Astrocyte of the cerebellum (primary cell): ENCODE results near the gene CFAP20.

ENCODE experiments used
- DNase-seq: peaks from one replicate; pipeline ENCODE4 v3.0.0-alpha.2; 2011; ENCODE audit warnings: low read depth
- H3K4me3 ChIP-seq: 2 replicates; pipeline ENCODE4 v1.5.1; 2011; ENCODE audit warnings: mild to moderate bottlenecking, low read depth, low read length, moderate library complexity
- CTCF ChIP-seq: IDR thresholded peaks from 2 replicates; pipeline ENCODE4 v1.5.1; 2012; ENCODE audit warnings: low read length, low read depth, moderate library complexity, mild to moderate bottlenecking; ENCODE audit errors: missing control alignments
- in situ Hi-C: cut with HindIII; loops from 2 replicates; pipeline ENCODE4 v1.10.0; 2017; ENCODE audit warnings: low sequenced_read_pairs

The CFAP20 gene

GRCh38 chr16:58125781-58126335 lies 3.3 kb downstream of the CFAP20 start:
- no peak for TF ChIP-seq CTCF
- in situ Hi-C loops: no loop called here
- H3K4me3 ChIP-seq: no peak overlapping the region
- DNase-seq: no peak

- in situ Hi-C loops: no loop called here
- no peak overlapping the region for H3K4me3 ChIP-seq
- no peak for TF ChIP-seq CTCF
- DNase-seq: no peak
Observed at GRCh38 chr16:58125041-58125440, 4.1 kb downstream of the CFAP20 start.

GRCh38 chr16:58124601-58124915 lies 4.6 kb downstream of the CFAP20 start:
- no peak overlapping the region for H3K4me3 ChIP-seq

GRCh38 chr16:58123896-58124600 lies 5.1 kb downstream of the CFAP20 start:
- in situ Hi-C loops: loop anchor here (5.0 kb wide), 1 partner anchor 92 kb away; no protein-coding TSS in a partner anchor

More at GRCh38 chr16:58124601-58124915, 4.6 kb downstream of the CFAP20 start:
- TF ChIP-seq CTCF: no peak
- in situ Hi-C loops: loop anchor here (5.0 kb wide), 1 partner anchor 92 kb away; no protein-coding TSS in a partner anchor
- no peak for DNase-seq

GRCh38 chr16:58121132-58121531 lies 8.0 kb downstream of the CFAP20 start:
- TF ChIP-seq CTCF: no peak
- no peak for DNase-seq
- in situ Hi-C loops: loop anchor here (5.0 kb wide), 1 partner anchor 89 kb away; no protein-coding TSS in a partner anchor
- H3K4me3 ChIP-seq: no peak overlapping the region

More at GRCh38 chr16:58123896-58124600, 5.1 kb downstream of the CFAP20 start:
- TF ChIP-seq CTCF: no peak
- no peak overlapping the region for H3K4me3 ChIP-seq
- DNase-seq: no peak

- TF ChIP-seq CTCF: no peak
- H3K4me3 ChIP-seq: no peak overlapping the region
- in situ Hi-C loops: loop anchor here (5.0 kb wide), 1 partner anchor 88 kb away; no protein-coding TSS in a partner anchor
- no peak for DNase-seq
Observed at GRCh38 chr16:58120234-58120633, 8.9 kb downstream of the CFAP20 start.
